NCI-H510A treated with DMSO at 0.1 percent for 48 hours (cell line): ENCODE measurements around the gene HDAC9.
A peak's percentile ranks its signal among the peaks of the same experiment; 100 is the strongest.

ENCODE experiments used
- DNase-seq: peaks from one replicate; lab custom pipeline; 2025; lab: John Stamatoyannopoulos, UW

HDAC9 gene

GRCh38 chr7:18494821-18495408, 634 bp upstream of the HDAC9 start:
- no peak for DNase-seq

GRCh38 chr7:18496341-18496700, 772 bp downstream of the HDAC9 start:
- peak; percentile 47 for DNase-seq

DNA sequence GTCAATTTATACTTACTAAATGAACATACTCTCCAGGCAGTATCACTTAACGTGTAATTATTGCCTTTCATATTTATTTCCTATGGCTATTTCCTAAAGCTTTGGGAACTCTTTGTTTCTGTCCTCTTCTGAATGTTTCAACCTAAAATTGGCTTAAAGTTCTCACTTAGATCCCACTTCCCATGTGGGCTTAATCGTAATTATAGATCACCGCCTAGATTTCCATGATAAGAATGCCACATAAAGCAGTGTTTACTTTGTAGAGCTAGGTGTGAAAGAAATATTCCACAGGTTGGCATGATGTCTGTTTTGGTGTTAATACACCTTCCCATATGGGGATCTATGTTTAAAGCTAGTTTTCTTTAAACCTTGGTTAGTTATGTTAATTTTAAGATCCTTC, 1.5 kb downstream of the HDAC9 start:
- DNase-seq: no peak

DNA sequence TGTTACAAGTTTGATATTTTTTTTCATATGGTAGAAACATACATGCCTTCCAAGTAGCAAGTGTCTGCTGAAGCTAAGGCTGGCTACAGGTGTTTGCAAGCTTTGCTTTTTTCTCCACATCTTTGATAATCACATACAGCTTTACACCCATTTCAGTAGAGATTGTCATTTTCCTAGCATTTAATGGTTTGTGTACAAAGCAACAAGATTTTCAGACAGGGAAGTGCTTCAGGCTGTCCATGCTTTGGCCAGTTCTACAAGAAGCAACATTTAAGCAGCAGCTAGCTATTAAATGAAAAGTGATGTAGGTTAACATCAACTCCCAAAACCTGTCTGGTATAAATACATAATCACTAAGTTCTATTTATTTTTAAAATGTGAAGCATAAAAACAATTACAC, 2.3 kb downstream of the HDAC9 start:
- DNase-seq: no peak

- DNase-seq: no peak
Observed at GRCh38 chr7:18498341-18498740, 2.8 kb downstream of the HDAC9 start.

GRCh38 chr7:18499407-18500177, 4.0 kb downstream of the HDAC9 start:
- no peak for DNase-seq

- DNase-seq: no peak
Observed at GRCh38 chr7:18503126-18503866, 7.7 kb downstream of the HDAC9 start.

DNA sequence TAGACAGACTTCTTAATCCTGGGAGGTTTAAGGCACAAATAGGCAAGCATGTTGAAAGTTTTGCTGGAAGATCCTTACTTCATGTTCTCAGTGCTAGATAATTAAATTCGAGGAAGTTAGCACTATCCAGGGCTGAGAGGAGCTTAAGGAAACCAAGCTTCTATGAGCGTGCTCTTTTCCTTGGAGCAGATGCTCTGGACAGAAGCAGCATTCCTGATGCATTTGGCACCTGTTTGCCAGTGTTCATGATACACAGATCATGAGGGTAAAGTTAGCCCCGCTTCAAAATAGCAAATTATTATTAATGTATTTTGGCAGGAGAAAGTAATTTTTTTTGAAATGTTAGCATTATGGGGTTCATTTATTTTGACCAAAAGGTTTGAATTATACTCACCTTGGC, 9.4 kb downstream of the HDAC9 start:
- DNase-seq: no peak

- no peak for DNase-seq
Observed at GRCh38 chr7:18505870-18506460, 10.4 kb downstream of the HDAC9 start.

DNA sequence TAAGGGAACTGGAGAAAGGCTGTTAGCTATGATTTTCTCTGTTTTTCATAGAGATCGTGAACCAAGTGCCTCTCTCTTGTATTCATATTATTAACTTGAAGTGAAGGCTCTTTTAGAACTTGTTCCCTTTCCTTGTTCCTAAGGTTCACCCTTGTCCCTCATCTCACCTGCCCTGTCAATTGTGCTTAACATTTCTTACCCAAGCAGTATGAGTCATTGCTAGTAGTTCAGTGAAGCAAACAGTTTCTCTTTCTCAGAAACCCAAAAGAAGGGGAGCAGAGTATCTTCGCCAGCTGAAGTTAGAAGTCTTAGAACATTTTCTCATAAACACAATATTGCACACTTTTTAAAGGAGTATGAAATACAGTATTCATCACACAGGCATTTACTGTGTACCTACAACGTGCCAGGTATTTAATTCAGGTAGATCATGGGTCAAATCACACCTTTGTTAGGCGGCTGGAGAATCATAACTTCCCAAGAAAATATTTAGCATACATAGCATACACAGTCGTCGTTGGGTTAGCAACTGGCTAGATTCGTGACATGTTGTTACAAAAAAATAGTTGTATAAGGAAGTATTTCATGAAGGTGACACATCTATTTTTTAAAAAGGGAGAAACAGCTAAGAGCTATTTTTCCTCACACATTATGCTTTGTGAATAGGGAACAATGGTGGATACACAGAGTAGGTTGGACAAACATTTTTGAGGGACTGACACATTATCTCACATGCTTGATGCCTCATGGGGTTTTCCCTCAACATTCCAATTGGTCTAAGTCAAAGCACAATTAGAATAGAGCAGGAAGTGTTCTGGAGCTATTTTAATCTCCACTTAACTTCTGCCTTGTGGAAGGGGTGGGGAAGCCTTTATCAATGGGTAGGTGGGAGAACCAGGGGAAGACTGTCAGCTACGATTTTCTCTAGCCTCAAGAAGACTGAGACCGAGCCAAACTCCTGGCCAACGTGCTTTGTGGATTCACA, 13.2 kb downstream of the HDAC9 start:
- DNase-seq: no peak

GRCh38 chr7:18509481-18509880, 13.9 kb downstream of the HDAC9 start:
- no peak for DNase-seq

DNA sequence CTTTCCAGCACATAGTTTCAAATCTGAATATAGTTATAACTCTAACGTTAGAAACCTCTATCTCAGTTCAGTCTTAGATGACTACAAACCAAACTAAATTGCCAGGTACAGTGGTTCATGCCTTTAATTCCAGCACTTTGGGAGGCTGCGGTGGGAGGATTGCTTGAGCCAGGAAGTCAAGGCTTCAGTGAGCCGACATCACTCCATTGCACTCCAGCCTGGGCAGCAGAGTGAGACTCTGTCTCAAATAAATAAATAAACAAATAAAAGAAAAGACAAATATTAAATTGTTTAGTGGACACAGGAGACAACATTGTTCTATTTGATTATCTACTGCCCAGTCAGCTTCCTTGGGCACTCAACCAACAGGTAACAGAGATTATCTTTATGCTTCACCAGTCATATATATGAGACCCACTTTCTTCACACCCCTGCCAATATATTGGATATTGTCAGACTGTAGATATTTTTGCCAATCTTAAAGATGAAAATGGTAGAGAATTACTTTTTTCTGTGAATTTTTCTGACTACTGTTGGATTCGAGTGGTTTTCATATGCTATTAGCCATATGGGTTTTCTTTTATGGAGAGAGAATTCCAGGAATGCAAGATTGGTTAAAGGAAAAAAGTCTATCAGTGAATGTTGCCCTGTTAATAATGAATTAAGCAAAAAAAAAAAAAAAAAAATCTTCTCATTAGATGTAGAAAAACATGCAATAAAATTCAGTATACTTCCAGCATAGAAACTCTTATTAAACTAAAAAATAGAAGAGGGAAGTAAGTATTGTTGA, 16.0 kb downstream of the HDAC9 start:
- DNase-seq: no peak

GRCh38 chr7:18513343-18513742, 17.8 kb downstream of the HDAC9 start:
- DNase-seq: no peak

DNA sequence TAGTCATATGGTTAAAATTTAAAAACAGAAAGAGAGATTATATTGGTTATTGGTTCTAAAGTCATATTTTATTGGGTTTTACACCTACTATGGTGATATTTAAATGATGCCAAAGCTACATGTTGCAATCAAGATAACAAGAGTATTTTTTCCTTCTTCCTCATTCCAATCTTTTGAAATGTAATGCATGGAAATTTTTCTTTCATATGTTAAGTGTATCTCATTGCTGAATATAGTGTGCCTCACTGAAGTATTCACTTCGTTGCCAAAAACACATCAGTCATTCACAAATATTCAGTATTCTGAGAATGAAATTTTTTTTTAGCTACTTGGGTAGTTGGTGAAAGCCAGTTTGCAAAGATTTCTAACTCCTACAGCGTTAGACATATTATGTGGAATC, 19.5 kb downstream of the HDAC9 start:
- no peak for DNase-seq

- no peak for DNase-seq
Observed at GRCh38 chr7:18517646-18518045, 22.1 kb downstream of the HDAC9 start.

DNA sequence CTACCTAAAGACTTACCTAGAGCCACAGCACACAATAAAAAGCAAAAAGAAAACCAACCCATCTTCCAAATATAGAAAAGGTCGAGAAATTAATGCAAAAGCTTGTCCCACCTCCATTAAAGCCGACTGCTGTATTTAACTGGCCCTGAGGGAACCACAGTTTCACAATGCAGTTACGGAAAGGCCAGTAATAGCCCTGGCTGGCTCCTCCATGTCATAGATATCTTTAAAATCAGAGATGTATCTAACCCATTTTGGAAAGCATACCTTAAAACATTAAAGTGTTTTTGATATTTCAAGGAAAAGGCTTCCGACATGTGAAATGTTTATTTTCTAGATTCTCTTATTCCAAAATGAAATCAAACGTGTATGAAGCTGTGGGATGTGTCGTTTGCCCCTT, 23.0 kb downstream of the HDAC9 start:
- DNase-seq: no peak

DNA sequence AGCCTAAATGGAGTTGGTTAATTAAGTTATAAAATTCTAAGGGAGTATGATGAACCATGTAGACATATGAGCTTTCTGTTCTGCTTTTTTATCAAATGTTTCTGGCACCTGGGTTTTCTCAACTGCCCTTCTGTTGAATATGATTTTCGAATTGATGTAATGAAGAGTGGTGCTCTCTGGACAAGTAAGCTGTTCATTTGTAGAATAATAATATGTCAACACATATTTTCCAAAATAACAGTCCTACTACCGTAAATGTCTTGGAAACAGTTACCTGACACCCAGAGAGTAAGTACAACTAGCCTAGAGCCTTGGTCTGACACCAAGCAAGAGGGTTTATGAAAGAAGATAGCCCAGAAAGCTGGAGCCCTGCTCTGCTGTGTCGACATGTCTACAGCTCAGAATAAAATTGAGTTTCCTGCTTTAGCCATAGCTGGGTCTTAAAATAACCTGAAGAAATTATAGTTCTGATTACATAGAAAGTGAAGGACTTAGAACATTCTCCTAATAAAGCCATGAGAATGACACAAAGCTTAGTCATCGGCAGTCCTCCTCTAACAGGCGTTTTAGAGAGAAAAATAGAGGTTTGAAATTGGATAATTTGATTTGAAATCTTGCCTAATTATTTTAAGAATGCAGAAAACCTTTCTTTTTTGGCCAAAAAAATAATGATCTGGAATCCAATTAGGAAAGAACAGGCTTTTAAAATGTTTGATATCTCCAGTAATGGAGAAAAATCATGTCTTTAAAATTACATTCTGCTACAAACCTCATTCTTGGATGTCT, 25.1 kb downstream of the HDAC9 start:
- no peak for DNase-seq

- no peak for DNase-seq
Observed at GRCh38 chr7:18521236-18521589, 25.7 kb downstream of the HDAC9 start.

DNA sequence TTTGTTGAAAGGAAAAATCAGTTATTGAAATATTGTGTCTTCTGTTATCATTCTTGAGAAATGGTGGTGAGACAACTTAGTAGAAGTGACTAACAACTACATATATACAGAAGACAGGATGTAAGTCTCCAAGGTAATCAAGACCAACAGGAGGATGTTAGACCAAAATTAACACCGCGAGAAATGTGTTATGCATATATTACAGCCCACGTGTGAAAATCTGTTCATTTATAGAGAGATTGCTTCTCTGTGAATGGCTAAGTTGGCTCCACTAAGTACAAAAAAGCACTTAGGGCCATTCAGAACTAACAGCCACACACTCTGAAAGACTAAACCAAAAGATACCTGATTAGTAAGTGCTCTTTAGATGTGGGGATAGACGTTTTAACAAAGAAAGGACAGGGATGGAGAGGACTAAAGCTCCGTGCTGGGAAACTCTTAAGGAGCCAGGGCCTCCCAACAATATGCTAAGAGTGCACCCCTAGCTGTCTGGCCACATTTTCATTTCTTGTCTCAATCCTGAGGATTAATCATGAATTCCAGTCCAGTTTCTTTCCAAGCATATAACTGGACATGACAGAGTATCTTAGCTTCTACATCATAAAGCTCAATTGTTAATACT, 26.5 kb downstream of the HDAC9 start:
- DNase-seq: no peak

GRCh38 chr7:18524248-18524647, 28.7 kb downstream of the HDAC9 start:
- DNase-seq: no peak
